OCI-LY7 (cell line): ENCODE measurements around the gene UTP14C. TPM values are rescaled to one million over a fixed set of nuclear protein-coding genes. Genes with fewer than 3 reads are reported as not detected.
A peak's percentile ranks its signal among the peaks of the same experiment; 100 is the strongest.

Source experiments
- BruUV-seq: library from RNA; stranded (reverse); fragments of 400-500 nt; replicated peaks from 2 replicates; lab custom pipeline; 2021; lab: Mats Ljungman, UMichigan
- CTCF ChIA-PET: fragments of 300-600 bp; sonication (Branson Sonifier 250); formaldehyde crosslinking; loops from one replicate; lab custom pipeline; 2022; ENCODE audit warnings: antibody characterized with exemption; ENCODE audit not compliant: unreplicated experiment; lab: Charles Lee
- POLR2A ChIA-PET: fragments of 300-600 bp; sonication (Branson Sonifier 250); formaldehyde crosslinking; loops from one replicate; lab custom pipeline; 2022; ENCODE audit warnings: antibody characterized with exemption; lab: Charles Lee
- DNase-seq: peaks from one replicate; pipeline ENCODE4 v3.0.0-alpha.2; 2015; ENCODE audit warnings: low spot score
- H2AFZ ChIP-seq: fragments of 200-600 bp; sonication (generic), shearing (Covaris generic); 2 replicates; pipeline ENCODE4 v1.6.1; 2014; ENCODE audit warnings: mild to moderate bottlenecking, antibody characterized with exemption, low read length, moderate library complexity
- H3K27ac ChIP-seq: fragments of 200-600 bp; sonication (generic); 2 replicates; pipeline ENCODE4 v1.5.1; 2014; ENCODE audit warnings: mixed run types, low read depth, mild to moderate bottlenecking, moderate library complexity, low read length, inconsistent platforms; ENCODE audit not compliant: poor library complexity, severe bottlenecking
- H3K36me3 ChIP-seq: fragments of 200-600 bp; sonication (generic); 2 replicates; pipeline ENCODE4 v1.6.1; 2014; ENCODE audit warnings: mild to moderate bottlenecking, antibody characterized with exemption, low read length, moderate library complexity, mixed read lengths; ENCODE audit not compliant: insufficient read depth
- H3K4me1 ChIP-seq: fragments of 200-600 bp; sonication (generic); 2 replicates; pipeline ENCODE4 v1.5.1; 2014; ENCODE audit warnings: mild to moderate bottlenecking, low read length; ENCODE audit not compliant: insufficient read depth, poor library complexity, severe bottlenecking
- H3K4me2 ChIP-seq: fragments of 200-600 bp; sonication (generic); 2 replicates; pipeline ENCODE4 v1.6.1; 2014; ENCODE audit warnings: mild to moderate bottlenecking, low read length
- H3K4me3 ChIP-seq: fragments of 200-600 bp; sonication (generic); 2 replicates; pipeline ENCODE4 v1.5.1; 2014; ENCODE audit warnings: mild to moderate bottlenecking, low read depth, low read length; ENCODE audit not compliant: poor library complexity, severe bottlenecking
- H3K79me2 ChIP-seq: fragments of 200-600 bp; sonication (generic); 2 replicates; pipeline ENCODE4 v1.6.1; 2016; ENCODE audit warnings: low read depth, mild to moderate bottlenecking, low read length, moderate library complexity, mixed read lengths; ENCODE audit not compliant: insufficient read depth
- H3K9me2 ChIP-seq: fragments of 200-600 bp; sonication (generic); 2 replicates; pipeline ENCODE4 v1.6.1; 2016; ENCODE audit warnings: mild to moderate bottlenecking, low read length, mixed read lengths; ENCODE audit not compliant: insufficient read depth
- H3K9me3 ChIP-seq: fragments of 200-600 bp; sonication (generic); 2 replicates; pipeline ENCODE4 v1.6.1; 2014; ENCODE audit warnings: mild to moderate bottlenecking, mixed run types, low read length, mixed read lengths
- H4K20me1 ChIP-seq: fragments of 200-600 bp; sonication (generic); 2 replicates; pipeline ENCODE4 v1.6.1; 2014; ENCODE audit warnings: mild to moderate bottlenecking, antibody characterized with exemption, low read length, moderate library complexity, mixed read lengths; ENCODE audit not compliant: insufficient read depth
- CTCF ChIP-seq: fragments of 200-600 bp; sonication (generic); conservative IDR thresholded peaks from 2 replicates; pipeline ENCODE4 v1.5.1; 2014; ENCODE audit warnings: mild to moderate bottlenecking, antibody characterized with exemption, low read length, moderate library complexity, mixed read lengths
- EZH2phosphoT487 ChIP-seq: fragments of 200-600 bp; sonication (generic); IDR thresholded peaks from 2 replicates; pipeline ENCODE4 v1.6.1; 2018; ENCODE audit warnings: low read depth, borderline replicate concordance, mild to moderate bottlenecking, mixed run types, antibody characterized with exemption, low read length, moderate library complexity, mixed read lengths
- intact Hi-C: fragments of 100-400 bp; cut with micrococcal nuclease; formaldehyde crosslinking; loops from one replicate; pipeline ENCODE4 v1.10.0; 2022; ENCODE audit not compliant: unreplicated experiment
- total RNA-seq, 2 experiments: library from RNA; depleted of rRNA in 1 of 2; stranded (reverse); fragments of >200 nt in 1 of 2; shearing (Covaris generic) in 1 of 2; gene quantifications; 2 replicates each; pipeline ENCODE4 v1.2.3, GENCODE V29; 2014 to 2022

Gene UTP14C
- total RNA-seq, 2 experiments from 2014 or later = 7.3 to 11.5 TPM

DNA sequence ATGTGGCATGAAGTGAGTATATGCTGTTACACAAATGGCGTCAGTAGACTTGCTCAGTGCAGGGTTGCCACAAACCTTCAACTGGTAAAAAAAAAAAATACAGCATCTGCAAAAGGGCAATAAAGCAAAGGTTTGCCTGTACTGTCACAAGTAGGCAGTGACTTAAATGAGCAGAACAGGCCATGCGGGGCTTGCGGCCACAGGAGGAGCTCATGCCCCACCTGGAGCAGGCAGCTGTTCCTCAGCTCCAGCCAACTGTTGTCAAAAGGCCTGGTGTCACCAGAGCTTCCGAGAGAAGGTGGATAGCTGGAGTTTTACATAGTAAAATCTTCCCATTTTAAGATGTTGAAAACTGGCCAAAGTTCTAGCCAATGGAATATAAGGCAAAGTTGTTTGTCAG is 20.9 kb upstream of the UTP14C start:
- BruUV-seq = no TSS peak
- TF ChIP-seq CTCF (no peak), EZH2phosphoT487 (no peak)
- no peaks in the 10 kb centered on the region for H3K36me3 ChIP-seq
- no peaks in the 10 kb centered on the region for H3K4me1 ChIP-seq
- no peak overlapping the region for H3K4me2 ChIP-seq
- H3K27ac ChIP-seq = no peak overlapping the region
- DNase-seq = no peak
- POLR2A ChIA-PET = interaction anchor here (1.1 to 1.2 kb wide), 2 partner anchors 89 to 190 kb away, joined by 3 read pairs; no protein-coding TSS in a partner anchor
- no peaks in the 10 kb centered on the region for H4K20me1 ChIP-seq
- intact Hi-C loops = loop anchor here (5.0 kb wide), 1 partner anchor 186 kb away; no protein-coding TSS in a partner anchor
- CTCF ChIA-PET = no interaction called here
- no peak overlapping the region for H3K4me3 ChIP-seq
- H3K79me2 ChIP-seq = no peaks in the 10 kb centered on the region
- no peaks in the 10 kb centered on the region for H3K9me2 ChIP-seq
- H3K9me3 ChIP-seq = no peaks in the 10 kb centered on the region
- H2AFZ ChIP-seq = no peak overlapping the region

GRCh38 chr13:52004511-52005170 is 19.9 kb upstream of the UTP14C start:
- CTCF ChIA-PET = no interaction called here
- BruUV-seq = no TSS peak
- H3K4me3 ChIP-seq = no peak overlapping the region

More at GRCh38 chr13:52004511-52005170, 19.9 kb upstream of the UTP14C start:
- POLR2A ChIA-PET = interaction anchor here (1.2 kb wide), 1 partner anchor 88 kb away, joined by 3 read pairs; no protein-coding TSS in a partner anchor
- Histone ChIP-seq H3K36me3 (no peaks in the 10 kb centered on the region), H3K4me2 (no peak overlapping the region), H2AFZ (no peak overlapping the region), H3K4me1 (no peaks in the 10 kb centered on the region), H3K27ac (no peak overlapping the region), H3K9me3 (no peaks in the 10 kb centered on the region), H3K9me2 (no peaks in the 10 kb centered on the region), H4K20me1 (no peaks in the 10 kb centered on the region), H3K79me2 (no peaks in the 10 kb centered on the region)
- no peak for DNase-seq
- intact Hi-C loops = loop anchor here (5.0 kb wide), 1 partner anchor 187 kb away; no protein-coding TSS in a partner anchor
- TF ChIP-seq EZH2phosphoT487 = no peak
- TF ChIP-seq CTCF = 0 out of 2 replicates have a peak, but pooled peaks have one; percentile 20
